Hematopoietic multipotent progenitor cell treated with erythropoietin and hydrocortisone succinate and interleukin-3 and kit ligand, for 17 days (in vitro differentiated cells): ENCODE results near the gene TMC5.
A peak's percentile ranks its signal among the peaks of the same experiment; 100 is the strongest.

Source experiments
- DNase-seq: peaks from one replicate; pipeline ENCODE4 v3.0.0-alpha.2; 2015; ENCODE audit warnings: low spot score

Gene TMC5

GRCh38 chr16:19506965-19507364 is 89.3 kb downstream of the TMC5 start:
- no peak for DNase-seq

- DNase-seq: no peak
These were observed 90.2 kb downstream of the TMC5 start for GRCh38 chr16:19507867-19508266.

GRCh38 chr16:19512297-19512696 is 94.6 kb downstream of the TMC5 start:
- DNase-seq: no peak

- no peak for DNase-seq
These were observed 95.8 kb downstream of the TMC5 start for GRCh38 chr16:19513377-19514053.

- no peak for DNase-seq
These were observed 98.1 kb downstream of the TMC5 start for GRCh38 chr16:19515757-19516156.

GRCh38 chr16:19517424-19518089 is 99.9 kb downstream of the TMC5 start:
- peak; percentile 83 for DNase-seq

GRCh38 chr16:19518388-19518787 is 100.7 kb downstream of the TMC5 start:
- peak; percentile 56 for DNase-seq

GRCh38 chr16:19520861-19521331 is 103.2 kb downstream of the TMC5 start:
- peak; percentile 92 for DNase-seq

GRCh38 chr16:19521471-19522396 is 104.1 kb downstream of the TMC5 start, which contains the start of gene GDE1:
Gene GDE1 (minus strand): TSS chr16:19522098. CDS start chr16:19521964, 134 bp downstream.
- peak; percentile 95 for DNase-seq

- DNase-seq: no peak
These were observed 104.7 kb downstream of the TMC5 start for GRCh38 chr16:19522397-19522732.

GRCh38 chr16:19522760-19523159 is 105.1 kb downstream of the TMC5 start:
- DNase-seq: no peak

- no peak for DNase-seq
These were observed 105.5 kb downstream of the TMC5 start for GRCh38 chr16:19523184-19523558.

GRCh38 chr16:19523559-19524355 is 106.1 kb downstream of the TMC5 start, which contains the start of gene CCP110:
Gene CCP110 (plus strand): TSS chr16:19523942. CDS start chr16:19527882, 3,940 bp downstream.
- DNase-seq: peak; percentile 93

- DNase-seq: no peak
These were observed 106.6 kb downstream of the TMC5 start for GRCh38 chr16:19524356-19524615.

GRCh38 chr16:19524616-19525384 is 107.1 kb downstream of the TMC5 start:
- DNase-seq: peak; percentile 33

GRCh38 chr16:19525385-19525723 is 107.7 kb downstream of the TMC5 start:
- no peak for DNase-seq

- no peak for DNase-seq
These were observed 109.5 kb downstream of the TMC5 start for GRCh38 chr16:19527161-19527560.

GRCh38 chr16:19528666-19529065 is 111.0 kb downstream of the TMC5 start:
- no peak for DNase-seq

GRCh38 chr16:19532601-19533000 is 114.9 kb downstream of the TMC5 start:
- DNase-seq: no peak

- DNase-seq: no peak
These were observed 122.7 kb downstream of the TMC5 start for GRCh38 chr16:19540241-19540970.
